Measurements from ENCODE around the gene TBCD. TPM values are rescaled to one million over a fixed set of nuclear protein-coding genes. Genes with fewer than 3 reads are reported as not detected.

The TBCD gene
- polyA plus RNA-seq, 2 of the 4 experiments (the other 2 are of a cell fraction) = 33.5 to 49.1 TPM

GRCh38 chr17:82750241-82750908 lies 1.5 kb upstream of the TBCD start:
- CTCF ChIA-PET = interaction anchor here (1.3 kb wide), 1 partner anchor 82 kb away, joined by 5 read pairs; no protein-coding TSS in a partner anchor
- POLR2A ChIA-PET = no interaction called here
- ATAC-seq = no peak
- DNase-seq (ENCODE audit: low read depth in 1 of 2, low spot score in 1 of 2) = no peak
- FAIRE-seq = no peak
- no peak overlapping the region for H3K4me2 ChIP-seq
- peaks cover 11% of the 10 kb centered on the region for H3K9me3 ChIP-seq
- no peak overlapping the region for H3K4me3 ChIP-seq
- TF ChIP-seq ZC3H11A (IDR thresholded peaks at IDR 0.05) (no peak), NPAS2 (CRISPR knock-in tag; IDR thresholded peaks at IDR 0.05; ENCODE audit: borderline replicate concordance) (no peak), SREBF2 (IDR thresholded peaks at IDR 0.05) (no peak), HOXB5 (CRISPR knock-in tag; IDR thresholded peaks at IDR 0.05) (no peak)
- TF ChIP-seq, protein P1, sequence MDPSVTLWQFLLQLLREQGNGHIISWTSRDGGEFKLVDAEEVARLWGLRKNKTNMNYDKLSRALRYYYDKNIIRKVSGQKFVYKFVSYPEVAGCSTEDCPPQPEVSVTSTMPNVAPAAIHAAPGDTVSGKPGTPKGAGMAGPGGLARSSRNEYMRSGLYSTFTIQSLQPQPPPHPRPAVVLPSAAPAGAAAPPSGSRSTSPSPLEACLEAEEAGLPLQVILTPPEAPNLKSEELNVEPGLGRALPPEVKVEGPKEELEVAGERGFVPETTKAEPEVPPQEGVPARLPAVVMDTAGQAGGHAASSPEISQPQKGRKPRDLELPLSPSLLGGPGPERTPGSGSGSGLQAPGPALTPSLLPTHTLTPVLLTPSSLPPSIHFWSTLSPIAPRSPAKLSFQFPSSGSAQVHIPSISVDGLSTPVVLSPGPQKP (IDR thresholded peaks at IDR 0.05; ENCODE audit: low read depth, low read length) = no peak
- no peak overlapping the region for H3K27ac ChIP-seq
- WGBS (ENCODE audit: missing lambda C conversion rate) = 97% methylated on average over 29 of the region's 40 CpGs
- peaks cover 13% of the 10 kb centered on the region for H3K4me1 ChIP-seq

DNA sequence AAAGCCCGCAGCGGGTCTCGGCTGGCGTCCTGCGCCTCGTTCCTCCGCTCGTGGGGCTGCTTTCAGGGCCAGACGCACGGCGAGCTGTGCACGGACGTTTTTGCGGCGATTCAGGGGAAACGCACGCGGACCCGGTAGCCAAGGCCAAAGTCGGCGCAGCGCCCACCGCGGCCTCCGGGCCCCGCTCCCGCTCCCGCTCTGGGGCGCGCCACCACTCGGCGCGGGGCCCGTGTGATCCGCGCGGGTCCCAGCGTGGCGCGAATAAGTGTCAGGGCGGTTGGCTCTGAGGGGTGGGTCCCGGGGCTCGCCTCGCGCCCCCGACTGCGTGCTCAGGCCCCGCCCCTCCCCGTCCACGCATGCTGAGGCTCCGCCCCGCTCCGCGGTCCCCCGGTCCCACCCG lies 694 bp upstream of the TBCD start:
- Histone ChIP-seq H3K4me1 (peaks cover 13% of the 10 kb centered on the region), H3K27ac (peak overlapping the region; percentile 62 to 96), H3K4me3 (peak overlapping the region; percentile 99), H3K4me2 (peak overlapping the region; percentile 90), H3K9me3 (peaks cover 4% of the 10 kb centered on the region)
- ATAC-seq = peak in 1 of 2 experiments; percentile 26; a peak in 3 of 6 replicates
- DNase-seq (ENCODE audit: low read depth in 1 of 2, low spot score in 1 of 2) = no peak
- no peak for TF ChIP-seq PBX3 (IDR thresholded peaks at IDR 0.05)
- TF ChIP-seq SMC3 (IDR thresholded peaks at IDR 0.05) = no peak
- TF ChIP-seq, protein P2, sequence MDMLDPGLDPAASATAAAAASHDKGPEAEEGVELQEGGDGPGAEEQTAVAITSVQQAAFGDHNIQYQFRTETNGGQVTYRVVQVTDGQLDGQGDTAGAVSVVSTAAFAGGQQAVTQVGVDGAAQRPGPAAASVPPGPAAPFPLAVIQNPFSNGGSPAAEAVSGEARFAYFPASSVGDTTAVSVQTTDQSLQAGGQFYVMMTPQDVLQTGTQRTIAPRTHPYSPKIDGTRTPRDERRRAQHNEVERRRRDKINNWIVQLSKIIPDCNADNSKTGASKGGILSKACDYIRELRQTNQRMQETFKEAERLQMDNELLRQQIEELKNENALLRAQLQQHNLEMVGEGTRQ (IDR thresholded peaks at IDR 0.05) = no peak
- TF ChIP-seq KDM5A (IDR thresholded peaks at IDR 0.05) = no peak
- 0 out of 2 replicates have a peak, but pooled peaks have one; percentile 30 for TF ChIP-seq TP53 (CRISPR knock-in tag; IDR thresholded peaks at IDR 0.05)
- TF ChIP-seq POLR2AphosphoS2 (conservative IDR thresholded peaks at IDR 0.05; ENCODE audit: low read length) = no peak
- no peak for TF ChIP-seq HES2 (IDR thresholded peaks at IDR 0.05)
- TF ChIP-seq NR3C1 (IDR thresholded peaks at IDR 0.05) = no peak
- TF ChIP-seq EHMT2 (IDR thresholded peaks at IDR 0.05; ENCODE audit: low read depth) = no peak
- TF ChIP-seq, protein P3, sequence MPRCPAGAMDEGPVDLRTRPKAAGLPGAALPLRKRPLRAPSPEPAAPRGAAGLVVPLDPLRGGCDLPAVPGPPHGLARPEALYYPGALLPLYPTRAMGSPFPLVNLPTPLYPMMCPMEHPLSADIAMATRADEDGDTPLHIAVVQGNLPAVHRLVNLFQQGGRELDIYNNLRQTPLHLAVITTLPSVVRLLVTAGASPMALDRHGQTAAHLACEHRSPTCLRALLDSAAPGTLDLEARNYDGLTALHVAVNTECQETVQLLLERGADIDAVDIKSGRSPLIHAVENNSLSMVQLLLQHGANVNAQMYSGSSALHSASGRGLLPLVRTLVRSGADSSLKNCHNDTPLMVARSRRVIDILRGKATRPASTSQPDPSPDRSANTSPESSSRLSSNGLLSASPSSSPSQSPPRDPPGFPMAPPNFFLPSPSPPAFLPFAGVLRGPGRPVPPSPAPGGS (IDR thresholded peaks at IDR 0.05) = no peak
- no peak for TF ChIP-seq JUNB (IDR thresholded peaks at IDR 0.05)
- TF ChIP-seq HMGXB4 (CRISPR knock-in tag; IDR thresholded peaks at IDR 0.05; ENCODE audit: borderline replicate concordance) = no peak
- TF ChIP-seq, protein P4, sequence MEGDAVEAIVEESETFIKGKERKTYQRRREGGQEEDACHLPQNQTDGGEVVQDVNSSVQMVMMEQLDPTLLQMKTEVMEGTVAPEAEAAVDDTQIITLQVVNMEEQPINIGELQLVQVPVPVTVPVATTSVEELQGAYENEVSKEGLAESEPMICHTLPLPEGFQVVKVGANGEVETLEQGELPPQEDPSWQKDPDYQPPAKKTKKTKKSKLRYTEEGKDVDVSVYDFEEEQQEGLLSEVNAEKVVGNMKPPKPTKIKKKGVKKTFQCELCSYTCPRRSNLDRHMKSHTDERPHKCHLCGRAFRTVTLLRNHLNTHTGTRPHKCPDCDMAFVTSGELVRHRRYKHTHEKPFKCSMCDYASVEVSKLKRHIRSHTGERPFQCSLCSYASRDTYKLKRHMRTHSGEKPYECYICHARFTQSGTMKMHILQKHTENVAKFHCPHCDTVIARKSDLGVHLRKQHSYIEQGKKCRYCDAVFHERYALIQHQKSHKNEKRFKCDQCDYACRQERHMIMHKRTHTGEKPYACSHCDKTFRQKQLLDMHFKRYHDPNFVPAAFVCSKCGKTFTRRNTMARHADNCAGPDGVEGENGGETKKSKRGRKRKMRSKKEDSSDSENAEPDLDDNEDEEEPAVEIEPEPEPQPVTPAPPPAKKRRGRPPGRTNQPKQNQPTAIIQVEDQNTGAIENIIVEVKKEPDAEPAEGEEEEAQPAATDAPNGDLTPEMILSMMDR (IDR thresholded peaks at IDR 0.05) = no peak
- no peak for TF ChIP-seq HOXB13 (CRISPR knock-in tag; IDR thresholded peaks at IDR 0.05; ENCODE audit: low read depth)
- TF ChIP-seq MYC (IDR thresholded peaks at IDR 0.05; ENCODE audit: borderline replicate concordance, low read length) = peak; percentile 44; the same call in 1 of the 2 replicates
- no peak for TF ChIP-seq CBX2 (IDR thresholded peaks at IDR 0.05; ENCODE audit: borderline replicate concordance, low read depth)
- no peak for TF ChIP-seq ESRRA (IDR thresholded peaks at IDR 0.05; ENCODE audit: borderline replicate concordance, low read length)
- ChIA-PET POLR2A (no interaction called here), CTCF (no interaction called here)
- FAIRE-seq = no peak
- WGBS (ENCODE audit: missing lambda C conversion rate) = 81% methylated on average over 39 of the region's 56 CpGs
